AG09319 (cell line): ENCODE measurements around the gene HES7.

Experiments used
- DNase-seq: peaks from one replicate; pipeline ENCODE4 v3.0.0-alpha.2; 2010; ENCODE audit warnings: low read depth; ENCODE audit errors: extremely low read depth
- CTCF ChIP-seq: IDR thresholded peaks from 2 replicates; pipeline ENCODE4 v1.5.1; 2011; ENCODE audit warnings: low read depth, mild to moderate bottlenecking, inconsistent platforms, low read length, moderate library complexity

Gene HES7

GRCh38 chr17:8162997-8163977 is 39.4 kb upstream of the HES7 start:
- DNase-seq, result no peak
- no peak for TF ChIP-seq CTCF

- DNase-seq, result no peak
- TF ChIP-seq CTCF, result no peak
These were observed 38.5 kb upstream of the HES7 start, which contains the start of gene VAMP2 for GRCh38 chr17:8162233-8162996. Gene VAMP2 (minus strand): TSS chr17:8162948. CDS start chr17:8162879, 69 bp downstream.

- no peak for TF ChIP-seq CTCF
- DNase-seq, result no peak
These were observed 37.7 kb upstream of the HES7 start for GRCh38 chr17:8161289-8162232.

GRCh38 chr17:8160741-8161221 is 36.9 kb upstream of the HES7 start:
- TF ChIP-seq CTCF, result no peak

GRCh38 chr17:8160224-8160577 is 36.3 kb upstream of the HES7 start:
- DNase-seq, result no peak
- TF ChIP-seq CTCF, result no peak

More at GRCh38 chr17:8160741-8161221, 36.9 kb upstream of the HES7 start:
- DNase-seq, result no peak

GRCh38 chr17:8159459-8160223 is 35.7 kb upstream of the HES7 start:
- TF ChIP-seq CTCF, result no peak; the same call in 1 of the 2 replicates
- no peak for DNase-seq
